ENCODE measurements around the gene CYB561D1. TPM values are rescaled to one million over a fixed set of nuclear protein-coding genes. Genes with fewer than 3 reads are reported as not detected.

CYB561D1 gene
- total and polyA plus RNA-seq, 9 of the 15 experiments (the other 6 are each of a cell fraction or from before 2014, with no cell fraction given), result 0.71 to 7.2 (median 3.5) TPM

- TF ChIP-seq, protein P1, sequence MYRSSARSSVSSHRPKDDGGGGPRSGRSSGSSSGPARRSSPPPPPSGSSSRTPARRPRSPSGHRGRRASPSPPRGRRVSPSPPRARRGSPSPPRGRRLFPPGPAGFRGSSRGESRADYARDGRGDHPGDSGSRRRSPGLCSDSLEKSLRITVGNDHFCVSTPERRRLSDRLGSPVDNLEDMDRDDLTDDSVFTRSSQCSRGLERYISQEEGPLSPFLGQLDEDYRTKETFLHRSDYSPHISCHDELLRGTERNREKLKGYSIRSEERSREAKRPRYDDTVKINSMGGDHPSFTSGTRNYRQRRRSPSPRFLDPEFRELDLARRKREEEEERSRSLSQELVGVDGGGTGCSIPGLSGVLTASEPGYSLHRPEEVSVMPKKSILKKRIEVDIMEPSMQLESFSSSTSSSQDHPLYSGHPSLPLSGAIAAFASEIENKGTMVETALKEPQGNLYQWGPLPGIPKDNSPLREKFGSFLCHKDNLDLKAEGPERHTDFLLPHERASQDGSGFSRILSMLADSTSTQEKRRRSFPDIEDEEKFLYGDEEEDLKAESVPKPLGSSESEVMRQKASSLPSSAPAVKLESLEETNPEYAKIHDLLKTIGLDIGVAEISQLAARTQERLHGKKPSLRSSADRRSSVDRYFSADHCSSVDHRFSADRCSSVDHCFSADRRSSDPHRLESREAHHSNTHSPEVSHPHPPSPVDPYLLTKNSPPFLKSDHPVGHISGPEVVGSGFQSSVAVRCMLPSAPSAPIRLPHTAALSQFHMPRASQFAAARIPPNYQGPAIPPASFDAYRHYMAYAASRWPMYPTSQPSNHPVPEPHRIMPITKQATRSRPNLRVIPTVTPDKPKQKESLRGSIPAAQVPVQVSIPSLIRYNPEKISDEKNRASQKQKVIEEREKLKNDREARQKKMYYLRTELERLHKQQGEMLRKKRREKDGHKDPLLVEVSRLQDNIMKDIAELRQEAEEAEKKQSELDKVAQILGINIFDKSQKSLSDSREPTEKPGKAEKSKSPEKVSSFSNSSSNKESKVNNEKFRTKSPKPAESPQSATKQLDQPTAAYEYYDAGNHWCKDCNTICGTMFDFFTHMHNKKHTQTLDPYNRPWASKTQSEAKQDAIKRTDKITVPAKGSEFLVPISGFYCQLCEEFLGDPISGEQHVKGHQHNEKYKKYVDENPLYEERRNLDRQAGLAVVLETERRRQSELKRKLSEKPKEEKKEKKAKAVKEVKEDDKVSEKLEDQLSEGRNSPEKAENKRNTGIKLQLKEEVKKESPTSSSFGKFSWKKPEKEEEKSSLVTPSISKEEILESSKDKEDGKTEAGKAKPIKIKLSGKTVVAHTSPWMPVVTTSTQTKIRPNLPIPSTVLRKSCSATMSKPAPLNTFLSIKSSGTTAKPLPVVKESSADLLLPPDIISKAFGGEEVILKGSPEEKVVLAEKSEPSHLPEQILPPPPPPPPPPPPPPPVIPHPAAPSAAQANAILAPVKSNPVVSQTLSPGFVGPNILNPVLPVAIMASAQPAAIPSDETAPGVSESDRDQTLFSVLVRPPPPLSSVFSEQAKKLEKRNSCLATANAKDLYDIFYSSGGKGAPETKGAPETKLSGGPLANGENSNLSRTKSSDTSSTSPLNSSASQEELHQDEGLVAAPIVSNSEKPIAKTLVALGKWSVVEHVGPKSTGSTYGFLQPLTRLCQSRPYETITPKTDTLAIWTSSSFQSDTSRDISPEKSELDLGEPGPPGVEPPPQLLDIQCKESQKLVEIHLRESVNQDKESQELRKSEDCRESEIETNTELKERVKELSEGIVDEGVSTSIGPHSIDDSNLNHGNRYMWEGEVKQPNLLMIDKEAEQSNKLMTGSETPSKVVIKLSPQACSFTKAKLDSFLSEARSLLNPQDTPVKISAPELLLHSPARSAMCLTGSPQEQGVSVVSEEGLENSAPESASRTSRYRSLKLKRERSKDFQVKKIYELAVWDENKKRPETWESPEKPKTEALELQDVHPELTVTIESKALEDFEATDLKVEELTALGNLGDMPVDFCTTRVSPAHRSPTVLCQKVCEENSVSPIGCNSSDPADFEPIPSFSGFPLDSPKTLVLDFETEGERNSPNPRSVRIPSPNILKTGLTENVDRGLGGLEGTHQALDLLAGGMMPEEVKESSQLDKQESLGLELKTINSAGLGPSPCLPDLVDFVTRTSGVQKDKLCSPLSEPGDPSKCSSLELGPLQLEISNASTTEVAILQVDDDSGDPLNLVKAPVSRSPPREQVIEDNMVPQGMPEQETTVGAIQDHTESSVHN (IDR thresholded peaks at IDR 0.05; ENCODE audit: borderline replicate concordance in 1 of 2, low read depth in 1 of 2), result 0 out of 4 replicates have a peak, but pooled peaks of 1 of the 2 experiments have one; percentile 48
- TF ChIP-seq TEAD2 (tag; IDR thresholded peaks at IDR 0.05) (no peak), ZNF507 (tag; conservative IDR thresholded peaks at IDR 0.05) (no peak), FOSL1 (tag; conservative IDR thresholded peaks at IDR 0.05) (peak; percentile 51), EP400 (IDR thresholded peaks at IDR 0.05) (peak; percentile 98), CCAR2 (IDR thresholded peaks at IDR 0.05; ENCODE audit: low read depth, low read length) (no peak), ZC3H4 (CRISPR knock-in tag; IDR thresholded peaks at IDR 0.05; ENCODE audit: borderline replicate concordance) (no peak), ZFPM2 (CRISPR knock-in tag; IDR thresholded peaks at IDR 0.05) (peak; percentile 47; the same call in 1 of the 2 replicates), FOXA3 (CRISPR knock-in tag; conservative IDR thresholded peaks at IDR 0.05 in 1 of 2, IDR thresholded peaks at IDR 0.05 in 1 of 2) (peak in 1 of 2 experiments; percentile 80; a peak in 1 of 4 replicates), MNT (conservative IDR thresholded peaks at IDR 0.05) (peak; percentile 95 to 96), PHB2 (IDR thresholded peaks at IDR 0.05; ENCODE audit: low read depth) (no peak), GATA2 (CRISPR knock-in tag; IDR thresholded peaks at IDR 0.05) (no peak), RCOR1 (IDR thresholded peaks at IDR 0.05; ENCODE audit: borderline replicate concordance in 1 of 2, low read depth in 2 of 2, low read length in 2 of 2) (peak in 1 of 2 experiments; percentile 55; a peak in 2 of 4 replicates)
- TF ChIP-seq, protein P2, sequence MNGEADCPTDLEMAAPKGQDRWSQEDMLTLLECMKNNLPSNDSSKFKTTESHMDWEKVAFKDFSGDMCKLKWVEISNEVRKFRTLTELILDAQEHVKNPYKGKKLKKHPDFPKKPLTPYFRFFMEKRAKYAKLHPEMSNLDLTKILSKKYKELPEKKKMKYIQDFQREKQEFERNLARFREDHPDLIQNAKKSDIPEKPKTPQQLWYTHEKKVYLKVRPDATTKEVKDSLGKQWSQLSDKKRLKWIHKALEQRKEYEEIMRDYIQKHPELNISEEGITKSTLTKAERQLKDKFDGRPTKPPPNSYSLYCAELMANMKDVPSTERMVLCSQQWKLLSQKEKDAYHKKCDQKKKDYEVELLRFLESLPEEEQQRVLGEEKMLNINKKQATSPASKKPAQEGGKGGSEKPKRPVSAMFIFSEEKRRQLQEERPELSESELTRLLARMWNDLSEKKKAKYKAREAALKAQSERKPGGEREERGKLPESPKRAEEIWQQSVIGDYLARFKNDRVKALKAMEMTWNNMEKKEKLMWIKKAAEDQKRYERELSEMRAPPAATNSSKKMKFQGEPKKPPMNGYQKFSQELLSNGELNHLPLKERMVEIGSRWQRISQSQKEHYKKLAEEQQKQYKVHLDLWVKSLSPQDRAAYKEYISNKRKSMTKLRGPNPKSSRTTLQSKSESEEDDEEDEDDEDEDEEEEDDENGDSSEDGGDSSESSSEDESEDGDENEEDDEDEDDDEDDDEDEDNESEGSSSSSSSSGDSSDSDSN (IDR thresholded peaks at IDR 0.05; ENCODE audit: borderline replicate concordance in 1 of 2, low read depth in 2 of 2, low read length in 2 of 2), result no peak
Measured at GRCh38 chr1:109483672-109484518, 10.0 kb upstream of the CYB561D1 start, which contains the start of gene ATXN7L2 (continued).

All from K562 (cell line).